Measurements from ENCODE around the gene RASGRP1. TPM values are rescaled to one million over a fixed set of nuclear protein-coding genes. Genes with fewer than 3 reads are reported as not detected.

Gene RASGRP1
- total RNA-seq, 8 experiments from 2014 or later = 1.8 to 36.9 (median 2.8) TPM

DNA sequence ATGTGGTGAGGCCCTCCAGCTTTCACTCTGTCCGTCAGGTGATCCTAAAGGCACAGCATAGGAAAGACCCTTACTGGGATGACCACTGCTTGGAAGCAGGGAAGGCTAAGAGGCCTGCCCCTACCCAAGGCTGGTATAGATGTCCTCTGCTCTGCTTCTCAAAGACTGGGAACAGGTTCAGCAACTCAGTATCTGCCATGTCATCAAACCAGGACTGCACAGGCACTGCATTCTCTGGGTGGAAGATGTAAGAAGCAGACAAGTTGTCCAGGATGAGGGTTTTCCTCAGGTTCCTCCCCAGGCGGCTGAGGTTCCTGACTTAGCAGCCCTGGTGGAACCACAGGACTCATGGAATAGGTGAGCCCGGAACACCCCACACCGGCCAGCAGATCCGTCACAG is 106.0 kb downstream of the RASGRP1 start:
- H3K4me3 ChIP-seq = no peak overlapping the region
- WGBS, 10 experiments = 88 to 100% (median 95%) methylated on average over 1 to 5 of the region's 5 CpGs; no CpG with 5 or more reads in 4 of the 10 experiments
- in situ Hi-C loops (cut with MboI; ENCODE audit: low pct_unique_long_range_greater_than_20kb in 2 of 9, low sequenced_read_pairs in 9 of 9, unreplicated experiment in 9 of 9) = loop anchor here in 4 of 9 experiments (25.0 kb wide), 1 partner anchor 229 kb away; no protein-coding TSS in a partner anchor
- peaks cover 4 to 6% of the 10 kb centered on the region in 2 donors for H3K4me1 ChIP-seq (replicated peaks in 1 of 2)
- no peak for ATAC-seq (replicated peaks in 6 of 8)
- H3K27ac ChIP-seq = no peak overlapping the region

DNA sequence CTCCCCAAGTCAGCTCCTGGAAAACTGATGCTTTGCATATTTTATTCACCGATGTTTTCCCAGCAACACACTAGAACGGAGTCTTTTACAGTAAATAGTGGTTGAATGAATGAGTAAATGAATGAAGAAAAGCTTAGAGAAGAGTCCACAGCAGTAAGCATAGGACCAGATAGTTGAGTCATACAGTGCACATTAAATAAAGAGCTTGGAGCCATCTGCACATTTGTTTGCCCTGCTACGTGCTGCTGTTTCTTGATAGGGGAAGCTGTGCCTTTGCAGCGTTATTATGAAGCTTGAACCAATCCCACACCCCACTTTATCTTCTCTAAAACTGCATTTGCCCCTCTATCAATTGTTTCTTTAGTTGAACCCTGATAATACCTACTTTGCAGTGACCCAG is 109.5 kb downstream of the RASGRP1 start:
- H3K4me3 ChIP-seq = peak overlapping the region; percentile 80 to 97 (median 94)

DNA sequence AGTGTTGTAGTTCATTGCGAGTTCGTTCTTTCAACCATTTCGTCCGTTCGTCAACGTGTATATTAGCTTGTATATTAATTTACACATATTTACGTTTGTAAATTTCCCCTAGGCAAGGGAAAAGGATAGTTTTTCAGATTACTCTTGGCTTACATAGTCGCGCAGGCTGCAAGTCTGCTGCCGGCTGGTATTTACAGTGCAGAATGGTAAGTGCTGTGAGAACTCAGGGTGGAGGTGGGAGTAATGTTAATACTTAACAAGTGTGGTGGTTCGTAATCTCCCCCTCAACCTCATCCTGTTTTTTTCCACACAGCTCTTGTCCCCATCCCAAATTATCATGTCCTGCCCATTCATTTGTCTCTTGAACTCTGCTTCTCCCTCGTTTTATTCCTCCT is 109.9 kb downstream of the RASGRP1 start:
- Histone ChIP-seq H3K4me3 (peak overlapping the region; percentile 80 to 97 (median 94)), H3K4me1 (replicated peaks in 1 of 2) (peaks cover 4 to 6% of the 10 kb centered on the region in 2 donors), H3K27ac (peak overlapping the region; percentile 90 to 94)
- in situ Hi-C loops (cut with MboI; ENCODE audit: low pct_unique_long_range_greater_than_20kb in 2 of 9, low sequenced_read_pairs in 9 of 9, unreplicated experiment in 9 of 9) = loop anchor here in 4 of 9 experiments (25.0 kb wide), 1 partner anchor 233 kb away; no protein-coding TSS in a partner anchor
- ATAC-seq (replicated peaks in 6 of 8) = peak in 6 of 8 experiments; percentile 4 to 33 (median 20)
- 0 to 5% (median 0%) methylated on average over 1 to 12 of the region's 12 CpGs for WGBS, 10 experiments

More for the DNA sequence above, 109.5 kb downstream of the RASGRP1 start:
- WGBS, 10 experiments = 0 to 22% (median 0%) methylated on average over 1 to 3 of the region's 4 CpGs
- no peak overlapping the region for H3K27ac ChIP-seq
- H3K4me1 ChIP-seq (replicated peaks in 1 of 2) = peaks cover 4 to 6% of the 10 kb centered on the region in 2 donors
- peak in 4 of 8 experiments; percentile 10 to 64 (median 51) for ATAC-seq (replicated peaks in 6 of 8)
- in situ Hi-C loops (cut with MboI; ENCODE audit: low pct_unique_long_range_greater_than_20kb in 2 of 9, low sequenced_read_pairs in 9 of 9, unreplicated experiment in 9 of 9) = loop anchor here in 4 of 9 experiments (25.0 kb wide), 1 partner anchor 232 kb away; no protein-coding TSS in a partner anchor

DNA sequence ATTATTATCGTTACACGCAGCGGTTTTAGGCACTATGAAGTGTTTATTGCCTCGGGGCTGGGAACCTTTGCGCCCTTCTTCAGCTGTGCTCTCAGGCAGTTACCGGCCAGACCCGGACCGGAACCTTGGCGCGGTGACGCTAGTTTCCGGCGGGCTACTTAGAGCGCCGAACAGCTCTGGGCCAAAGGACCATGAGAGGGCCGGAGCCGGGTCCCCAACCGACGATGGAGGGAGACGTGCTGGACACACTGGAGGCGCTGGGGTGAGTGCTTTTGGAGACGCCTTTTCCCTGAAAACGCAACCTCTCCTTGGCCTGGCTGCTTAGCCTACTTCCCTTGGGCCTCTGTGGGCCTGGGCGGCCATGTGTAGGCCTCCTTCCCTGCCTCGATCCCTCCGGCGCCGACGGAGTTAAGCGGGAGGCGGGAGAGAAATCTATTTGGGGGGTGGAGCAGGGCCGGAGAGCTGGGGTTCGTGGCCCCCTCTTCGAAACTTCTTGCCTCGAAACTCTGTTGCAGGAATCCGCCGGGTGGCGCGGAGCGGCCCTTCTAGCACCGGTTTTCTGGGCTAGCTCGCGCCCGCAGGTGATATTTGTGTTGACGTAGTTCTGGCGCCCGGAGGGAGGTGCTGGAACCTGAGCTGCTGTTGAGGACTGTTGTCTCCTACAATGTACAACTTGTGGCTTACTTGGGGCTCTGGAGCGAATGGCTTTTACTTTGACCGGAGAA is 110.5 kb downstream of the RASGRP1 start, which contains the start of gene FAM98B:
Gene FAM98B, plus strand, starts transcription at position 157 of the 725 bp plus-strand sequence. Its CDS starts 35 bp downstream, at position 192.
- Histone ChIP-seq H3K27ac (peak within 1 kb of the TSS; percentile 90 to 94), H3K4me3 (peak within 1 kb of the TSS; percentile 80 to 97 (median 94)), H3K4me1 (replicated peaks in 1 of 2) (peaks cover 4 to 6% of the 10 kb centered on the region in 2 donors)
- in situ Hi-C loops (cut with MboI; ENCODE audit: low pct_unique_long_range_greater_than_20kb in 2 of 9, low sequenced_read_pairs in 9 of 9, unreplicated experiment in 9 of 9) = loop anchor here in 4 of 9 experiments (25.0 kb wide), 1 partner anchor 233 kb away; no protein-coding TSS in a partner anchor
- peak; percentile 85 to 96 (median 94) for ATAC-seq (replicated peaks in 6 of 8)
- 0 to 6% (median 0%) methylated on average over 3 to 28 of the region's 49 CpGs; no CpG with 5 or more reads in 1 of the 10 experiments for WGBS, 10 experiments

DNA sequence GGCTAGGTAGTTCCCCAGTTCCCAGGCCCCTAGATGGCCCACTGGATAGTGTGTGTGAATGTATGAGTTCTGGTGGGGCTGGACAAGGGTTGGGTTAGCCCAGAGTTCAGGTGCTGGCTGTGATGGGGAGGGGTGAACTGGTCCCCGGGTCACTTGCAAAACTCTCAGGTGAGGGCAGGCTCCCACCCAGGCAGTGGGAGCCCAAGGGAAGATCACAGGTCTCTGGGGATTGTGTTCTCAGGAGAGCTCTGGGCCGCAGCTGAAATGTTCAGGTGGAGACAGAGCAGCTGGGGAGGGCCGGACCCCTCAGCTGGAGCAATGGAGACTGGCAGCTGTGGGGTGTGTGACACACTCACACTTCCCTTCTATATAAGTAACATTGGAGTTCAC is 123.5 kb downstream of the RASGRP1 start:
- Histone ChIP-seq H3K27ac (no peak overlapping the region), H3K4me3 (no peak overlapping the region), H3K4me1 (replicated peaks in 1 of 2) (no peaks in the 10 kb centered on the region)
- no peak for ATAC-seq (replicated peaks in 6 of 8)
- WGBS, 10 experiments = 40 to 90% (median 83%) methylated on average over 1 to 2 of the region's 3 CpGs; no CpG with 5 or more reads in 7 of the 10 experiments
- in situ Hi-C loops (cut with MboI; ENCODE audit: low pct_unique_long_range_greater_than_20kb in 2 of 9, low sequenced_read_pairs in 9 of 9, unreplicated experiment in 9 of 9) = no loop called here

DNA sequence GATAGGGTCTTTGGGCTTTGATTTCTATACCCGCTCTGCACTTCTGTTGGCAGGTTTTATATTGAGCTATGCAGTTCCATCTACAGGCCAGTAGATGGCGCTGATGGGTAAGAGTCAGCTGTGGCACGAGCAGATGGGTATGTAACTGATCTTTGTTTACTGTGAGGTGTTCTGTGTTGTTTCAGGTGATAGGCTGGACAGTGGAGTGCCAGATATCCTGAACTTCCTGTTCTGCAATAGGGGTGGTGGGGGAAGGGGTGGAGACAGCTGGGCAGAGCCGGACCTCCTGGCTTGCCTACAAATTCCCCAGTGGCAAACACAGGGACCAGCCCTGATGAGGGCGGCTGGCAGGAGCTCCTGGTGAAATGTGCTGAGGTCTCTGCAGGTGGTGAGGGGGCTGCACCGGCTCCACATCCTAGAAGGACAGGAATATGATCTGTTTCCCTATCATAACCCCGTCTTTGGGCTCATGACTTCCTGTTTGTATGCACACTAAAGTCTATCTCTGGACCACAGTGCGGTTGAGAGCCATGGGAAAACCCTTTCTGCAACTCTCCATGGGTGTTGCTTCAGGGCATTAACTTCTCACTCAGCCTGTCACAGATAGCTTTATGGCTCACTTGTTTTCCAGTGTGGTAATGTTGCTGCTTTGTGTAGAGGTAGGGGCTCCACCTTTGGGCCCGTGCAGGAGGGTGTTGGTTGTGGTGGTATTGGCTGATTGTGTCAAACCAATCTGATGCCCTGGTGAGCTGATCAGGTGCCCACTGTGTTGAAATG is 124.1 kb downstream of the RASGRP1 start:
- no peaks in the 10 kb centered on the region for H3K4me1 ChIP-seq (replicated peaks in 1 of 2)
- no peak overlapping the region for H3K4me3 ChIP-seq
- WGBS, 10 experiments = 0 to 73% (median 35%) methylated on average over 2 to 5 of the region's 9 CpGs; no CpG with 5 or more reads in 3 of the 10 experiments
- in situ Hi-C loops (cut with MboI; ENCODE audit: low pct_unique_long_range_greater_than_20kb in 2 of 9, low sequenced_read_pairs in 9 of 9, unreplicated experiment in 9 of 9) = no loop called here
- ATAC-seq (replicated peaks in 6 of 8) = peak; percentile 47 to 95 (median 72)
- H3K27ac ChIP-seq = no peak overlapping the region

Other genes starting within 250 kb of the RASGRP1 start
- 10 to 100 TPM in 5 of 8 experiments, 1 to 10 TPM in 3; 8.4 to 32.4 (median 11.4) TPM for gene FAM98B, start 110.7 kb downstream of the RASGRP1 start, total RNA-seq

All from motor neuron (in vitro differentiated cells).